ENCODE results near the gene CAB39.

The CAB39 gene

DNA sequence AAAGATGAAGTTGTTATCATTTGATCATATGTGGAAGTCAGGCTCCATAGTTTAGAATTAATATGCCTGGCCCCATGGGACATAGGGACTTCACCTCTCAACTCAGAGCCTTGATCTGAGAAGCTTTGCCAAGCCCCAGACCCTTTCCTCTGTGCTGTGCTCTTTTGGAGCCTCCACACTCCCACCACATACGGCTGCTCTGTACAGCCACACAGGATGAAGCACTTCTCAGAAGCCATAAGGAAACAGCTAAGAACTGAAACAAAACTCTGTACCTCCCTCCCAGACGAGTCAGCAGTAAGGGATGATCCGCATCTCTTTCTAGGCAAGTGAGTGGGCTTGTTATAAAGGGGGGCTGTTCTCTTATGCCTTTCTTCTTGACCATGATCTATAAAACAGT, 66.5 kb downstream of the CAB39 start:
- in situ Hi-C loops (cut with MboI; ENCODE audit: low sequenced_read_pairs), result no loop called here

DNA sequence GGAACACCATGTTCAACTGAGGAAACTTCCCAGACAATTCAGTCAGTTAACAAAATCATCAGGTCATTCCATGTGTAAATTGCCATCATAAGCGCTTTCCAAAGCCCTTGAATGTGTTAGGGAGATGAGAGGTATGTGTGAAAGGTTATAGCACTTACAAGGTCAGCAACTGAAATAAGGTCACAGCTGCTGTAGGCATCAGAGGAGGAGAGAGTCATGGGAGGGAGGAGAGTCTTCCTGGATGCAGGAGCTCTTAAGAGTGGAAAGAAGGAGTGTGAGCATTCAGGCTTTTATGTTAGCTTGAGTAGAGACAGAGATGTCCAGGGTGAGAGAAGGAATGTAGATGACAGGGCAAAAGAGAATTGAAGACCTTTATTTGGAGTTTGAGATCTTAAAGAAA, 67.0 kb downstream of the CAB39 start:
- in situ Hi-C loops (cut with MboI; ENCODE audit: low sequenced_read_pairs), result no loop called here

DNA sequence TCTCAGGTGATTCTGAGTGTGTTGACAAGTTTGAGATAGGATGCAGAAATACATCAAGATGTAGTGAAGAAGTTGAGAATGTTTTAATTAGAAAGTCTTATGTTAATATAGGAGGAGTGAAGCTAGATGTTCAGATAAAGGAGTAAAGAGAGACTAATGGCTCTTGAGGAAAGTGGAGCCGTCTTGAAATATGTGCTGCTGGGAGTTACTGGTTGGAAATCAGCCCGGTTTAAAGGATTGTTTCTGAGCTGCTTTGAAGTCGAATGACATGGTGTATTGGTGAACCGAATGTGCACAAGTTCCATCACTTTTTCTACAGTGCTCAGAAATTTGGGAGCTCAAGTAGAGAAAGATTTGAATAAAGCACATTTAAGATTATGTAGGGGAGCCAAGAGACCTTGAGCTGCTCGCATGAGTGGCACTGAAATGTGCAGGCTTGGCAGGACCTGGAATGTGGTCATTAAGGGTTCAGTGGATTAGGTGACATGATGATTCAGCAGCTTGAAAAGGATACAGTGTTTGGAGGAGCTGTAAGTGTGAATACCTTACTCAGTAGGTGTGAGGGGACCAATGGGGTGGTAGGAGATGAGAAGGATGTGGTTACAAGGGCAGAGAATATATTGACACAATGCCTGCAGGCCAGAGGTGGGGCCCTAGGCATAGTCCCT, 68.6 kb downstream of the CAB39 start:
- in situ Hi-C loops (cut with MboI; ENCODE audit: low sequenced_read_pairs), result no loop called here

DNA sequence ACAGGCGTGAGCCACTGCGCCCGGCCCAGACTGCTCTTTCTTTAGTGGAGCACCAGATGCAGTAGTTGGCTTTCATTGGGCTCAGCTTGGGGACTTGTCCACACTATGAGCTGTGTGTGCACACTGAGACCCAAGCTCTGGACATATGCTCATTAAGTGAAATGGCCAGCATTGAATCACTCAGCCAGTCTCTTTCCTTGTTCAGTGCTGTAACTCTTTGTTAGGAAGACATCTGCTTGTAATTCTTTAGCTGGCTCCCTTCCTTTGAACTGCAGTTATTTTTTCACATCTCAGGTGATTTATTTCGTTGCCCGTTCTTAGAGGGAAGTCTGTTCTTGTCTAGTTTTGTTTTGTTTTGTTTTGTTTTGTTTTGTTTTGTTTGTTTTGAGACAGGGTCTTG, 70.5 kb downstream of the CAB39 start:
- in situ Hi-C loops (cut with MboI; ENCODE audit: low sequenced_read_pairs), result no loop called here

DNA sequence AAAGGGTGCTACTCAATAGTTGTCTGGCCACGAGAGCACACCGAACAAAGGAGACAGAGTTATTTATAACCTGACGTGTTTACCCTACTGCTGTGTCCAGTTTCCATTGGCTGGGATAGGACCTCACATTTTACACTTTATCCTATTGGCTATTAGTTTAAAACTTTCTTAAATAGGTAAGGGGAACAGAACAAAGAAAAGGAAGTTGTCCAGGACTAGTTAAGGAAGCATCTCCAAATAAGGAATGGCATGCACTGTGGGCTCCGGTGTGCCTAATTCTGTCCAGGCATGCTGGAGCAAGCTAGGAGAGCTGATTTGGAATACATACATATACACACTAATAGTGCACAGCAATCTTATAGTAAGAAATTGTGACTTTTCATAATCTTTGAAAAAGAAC, 72.2 kb downstream of the CAB39 start:
- in situ Hi-C loops (cut with MboI; ENCODE audit: low sequenced_read_pairs), result no loop called here

DNA sequence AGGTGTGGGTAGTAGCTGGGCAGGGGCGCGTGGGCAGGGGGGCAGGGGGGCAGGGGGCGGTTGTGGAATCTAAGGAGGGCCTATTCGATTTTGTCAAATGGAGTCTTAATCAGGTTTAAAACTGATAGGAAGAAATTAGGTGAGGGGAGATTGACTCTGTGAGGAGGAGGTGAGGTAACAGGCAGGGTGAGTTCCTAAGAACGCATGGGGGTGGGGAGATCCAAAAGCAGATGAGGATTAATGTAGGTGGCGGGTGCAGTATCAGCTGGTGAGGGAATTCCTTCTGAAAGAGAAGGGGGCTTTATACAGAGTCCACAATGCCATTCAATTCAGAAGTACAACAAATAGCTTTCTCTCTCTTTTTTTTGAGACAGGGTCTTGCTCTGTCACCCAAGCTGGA, 72.7 kb downstream of the CAB39 start:
- in situ Hi-C loops (cut with MboI; ENCODE audit: low sequenced_read_pairs), result no loop called here

DNA sequence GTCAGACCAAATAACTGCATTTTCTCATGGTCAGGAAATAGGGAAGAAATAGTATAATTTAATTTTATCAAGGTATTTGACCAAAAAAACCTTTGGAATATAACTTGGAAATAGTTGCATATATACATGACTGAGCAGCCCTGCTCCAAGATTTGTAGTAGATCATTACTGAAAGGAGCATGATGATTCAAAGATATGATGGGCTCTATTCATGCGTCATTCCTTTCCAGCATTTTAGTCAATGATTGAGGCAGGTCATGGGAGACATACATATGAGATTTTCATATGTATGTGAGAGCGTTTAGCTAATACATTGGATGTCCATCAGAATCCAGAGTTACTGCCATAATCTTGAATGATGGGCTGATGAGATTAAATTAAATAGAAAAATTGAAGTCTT, 74.5 kb downstream of the CAB39 start:
- in situ Hi-C loops (cut with MboI; ENCODE audit: low sequenced_read_pairs), result no loop called here

DNA sequence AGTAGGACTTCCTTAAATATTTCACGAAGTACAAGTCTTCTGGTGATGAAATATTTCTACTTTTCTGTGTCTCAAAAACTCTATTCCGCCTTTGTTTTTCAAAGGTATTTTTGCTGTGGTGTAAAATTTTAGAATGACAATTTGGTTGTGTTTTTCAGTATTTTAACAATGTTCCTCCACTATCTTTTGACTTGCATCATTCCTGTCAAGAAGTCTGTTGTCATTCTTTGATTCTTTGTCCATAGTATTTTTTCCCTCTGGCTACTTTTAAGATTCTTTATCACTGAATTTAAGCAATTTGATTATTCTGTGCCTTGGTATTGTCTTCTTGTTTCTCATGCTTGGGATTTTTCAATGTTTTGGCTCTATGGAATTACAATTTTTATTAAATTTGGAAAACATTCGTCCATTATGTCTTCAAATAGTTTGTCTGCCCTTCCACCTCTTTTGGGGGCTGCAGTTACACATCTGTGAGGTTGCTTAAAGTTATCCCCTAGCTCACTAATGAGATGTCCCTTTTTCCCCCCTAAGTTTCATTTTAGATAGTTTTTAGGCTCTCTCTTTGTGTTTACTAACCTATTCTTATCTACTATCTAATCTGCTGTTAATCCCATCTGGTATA, 76.0 kb downstream of the CAB39 start:
- in situ Hi-C loops (cut with MboI; ENCODE audit: low sequenced_read_pairs), result no loop called here

DNA sequence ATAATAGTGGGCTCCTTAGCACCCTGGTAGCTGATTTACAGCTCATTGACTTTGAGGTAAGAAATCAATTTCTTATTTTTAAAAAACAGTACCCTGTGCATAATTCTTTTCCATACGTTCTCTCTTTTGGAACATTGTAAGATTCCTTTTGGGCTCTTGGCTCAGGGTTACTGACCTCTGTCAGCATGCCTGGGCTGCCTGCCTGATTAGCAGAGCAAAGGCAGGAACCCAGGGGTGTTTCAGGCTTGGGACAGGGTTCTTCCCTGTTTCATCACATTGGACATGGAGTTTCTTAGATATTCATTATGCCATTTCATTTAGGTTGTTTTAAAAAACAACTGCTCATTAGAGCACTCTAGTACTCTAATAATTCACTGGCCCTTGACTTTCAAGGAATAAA, 78.3 kb downstream of the CAB39 start:
- in situ Hi-C loops (cut with MboI; ENCODE audit: low sequenced_read_pairs), result no loop called here

DNA sequence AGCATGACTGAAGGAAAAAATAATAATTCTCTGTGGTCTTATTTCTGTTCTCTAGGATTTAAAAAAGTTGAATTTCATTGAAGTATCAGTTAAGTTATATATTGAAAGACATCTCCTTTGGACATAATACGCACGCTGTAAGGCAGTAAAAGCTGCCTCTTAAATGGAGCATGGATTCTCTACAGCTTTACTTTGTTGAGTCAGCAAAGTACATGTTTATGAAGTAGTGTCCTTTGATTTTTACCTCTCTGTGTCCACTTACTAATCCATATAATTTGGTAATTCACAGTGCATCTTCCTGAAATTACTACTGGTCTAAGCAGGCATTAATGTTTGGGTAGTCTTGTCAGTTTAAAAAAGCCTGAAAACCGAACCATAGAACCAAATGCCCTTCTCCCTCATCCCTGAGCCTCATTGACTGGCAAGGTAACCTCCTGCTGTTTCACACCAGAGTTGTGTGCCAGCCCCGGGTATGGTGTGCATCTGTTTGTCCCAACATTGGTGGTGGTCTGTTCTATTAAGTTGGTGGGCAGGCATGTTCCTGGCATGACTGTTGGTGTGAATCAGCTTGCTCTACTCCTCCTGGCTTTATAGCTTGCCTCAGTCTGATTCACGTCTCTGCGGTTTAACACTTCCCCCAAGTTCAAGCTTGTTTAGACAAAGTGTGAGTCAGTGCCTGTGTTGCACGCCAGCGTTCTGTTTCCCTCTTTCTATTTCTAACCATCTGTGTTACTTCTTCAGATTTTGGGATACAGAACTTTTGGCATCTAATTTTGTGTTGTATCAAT, 81.1 kb downstream of the CAB39 start:
- in situ Hi-C loops (cut with MboI; ENCODE audit: low sequenced_read_pairs), result no loop called here

DNA sequence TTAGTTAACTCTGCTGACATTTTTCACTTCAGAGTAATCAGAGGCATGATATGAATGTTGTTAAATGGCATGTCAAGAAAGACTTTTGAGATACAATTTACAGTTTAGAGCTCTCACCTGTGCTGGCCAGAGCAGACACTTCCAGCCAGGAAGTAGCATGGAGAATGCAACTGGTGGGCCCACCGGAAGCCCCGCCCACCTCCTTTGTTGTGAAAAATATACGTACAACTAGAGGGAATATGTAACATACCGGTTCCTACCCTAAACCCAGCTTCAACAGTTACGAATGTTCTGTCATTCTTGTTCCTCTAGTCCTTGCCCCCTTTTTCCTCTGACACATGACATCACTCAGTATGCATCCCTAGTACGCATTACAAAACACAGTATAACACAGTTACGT, 81.9 kb downstream of the CAB39 start:
- in situ Hi-C loops (cut with MboI; ENCODE audit: low sequenced_read_pairs), result no loop called here

DNA sequence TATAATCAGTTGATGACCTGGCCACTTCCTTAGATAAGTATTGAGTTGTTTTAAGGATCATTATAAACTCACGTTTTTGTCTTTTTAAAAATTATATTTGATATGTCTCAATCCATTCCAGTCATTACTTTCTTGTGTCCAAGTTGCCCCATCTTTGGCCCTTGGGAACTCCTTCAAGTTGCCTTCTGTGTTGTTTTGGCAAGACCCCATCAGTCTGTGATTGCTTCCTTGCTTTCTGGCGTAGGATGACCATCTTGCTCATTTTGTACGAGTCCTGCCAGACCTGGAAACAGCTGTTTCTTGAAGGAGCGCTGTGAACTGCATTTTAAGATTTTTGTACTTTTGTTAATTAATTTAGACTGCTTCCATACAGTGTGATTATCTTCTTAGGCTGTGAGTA, 83.2 kb downstream of the CAB39 start:
- in situ Hi-C loops (cut with MboI; ENCODE audit: low sequenced_read_pairs), result no loop called here

DNA sequence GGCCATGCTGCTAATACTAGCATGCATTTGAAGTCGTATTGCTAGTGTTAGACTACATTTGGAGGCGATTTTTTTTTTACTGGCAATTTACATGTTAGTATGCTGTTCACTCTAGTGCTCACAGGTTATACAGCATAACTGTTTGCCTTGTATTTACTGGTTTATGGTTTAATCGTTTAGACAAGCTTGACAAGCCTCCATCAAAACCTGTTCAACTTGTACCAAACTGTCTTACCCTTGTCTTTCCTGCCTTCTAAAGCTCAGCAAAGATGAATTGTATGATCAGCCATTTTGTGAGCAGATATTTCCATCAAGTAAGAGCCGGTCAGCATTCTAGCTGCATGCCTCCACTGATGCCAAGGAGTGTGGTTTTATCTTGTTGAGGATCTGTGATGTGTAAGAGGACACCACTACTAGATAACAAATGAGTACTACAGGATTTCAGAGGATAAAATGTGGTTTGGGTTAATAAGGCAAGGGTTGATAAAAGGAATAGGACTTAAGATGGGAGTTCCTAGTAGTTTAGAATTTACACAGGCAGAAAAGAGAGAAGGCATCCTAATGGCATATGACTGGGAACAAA, 83.7 kb downstream of the CAB39 start:
- in situ Hi-C loops (cut with MboI; ENCODE audit: low sequenced_read_pairs), result no loop called here

DNA sequence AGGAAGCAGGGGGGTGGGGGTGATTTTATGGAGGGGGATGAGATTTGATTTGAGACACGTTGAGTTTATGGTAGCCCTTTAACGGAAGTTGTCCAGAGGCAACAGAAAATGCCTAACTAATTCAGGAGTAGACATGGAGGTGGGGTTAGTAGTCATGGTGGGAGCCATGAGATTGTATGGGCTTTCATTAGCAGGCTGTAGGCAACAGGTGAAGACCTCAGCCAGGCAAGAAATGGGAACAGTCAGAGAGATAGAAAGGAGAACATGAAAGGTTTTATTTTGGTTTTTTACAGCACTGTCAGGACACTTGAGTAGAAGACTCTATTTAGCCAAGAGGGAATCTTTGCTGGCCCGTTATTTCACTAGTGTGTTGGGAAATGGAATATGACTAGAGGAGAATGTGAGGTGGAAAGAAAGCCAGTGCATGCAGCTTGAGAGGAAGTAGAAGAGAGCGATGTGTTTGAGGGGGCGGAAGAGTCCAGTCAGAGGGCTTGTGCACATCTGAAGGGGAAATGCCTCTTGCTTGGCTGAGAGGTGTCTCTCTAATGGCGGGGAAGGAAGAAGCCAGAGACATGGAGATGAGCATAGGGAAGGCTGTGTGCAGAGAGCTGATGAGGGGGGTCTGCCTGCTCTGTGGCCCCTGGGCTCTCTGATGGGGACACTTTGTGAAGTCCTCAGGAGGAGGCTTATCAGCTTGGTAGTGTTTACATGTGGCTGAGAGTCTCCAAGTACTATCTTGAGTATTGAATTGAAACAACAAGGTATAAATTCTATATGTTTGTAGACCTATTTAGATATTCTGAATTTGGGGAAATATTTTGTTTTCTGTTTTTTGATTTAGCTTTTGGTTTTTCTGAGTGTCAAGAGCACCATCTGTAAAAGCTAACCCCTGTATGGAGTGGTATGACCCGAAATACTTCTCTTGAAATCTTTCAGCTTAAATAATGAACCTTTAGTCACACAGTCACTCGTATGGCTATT, 85.2 kb downstream of the CAB39 start:
- in situ Hi-C loops (cut with MboI; ENCODE audit: low sequenced_read_pairs), result no loop called here

DNA sequence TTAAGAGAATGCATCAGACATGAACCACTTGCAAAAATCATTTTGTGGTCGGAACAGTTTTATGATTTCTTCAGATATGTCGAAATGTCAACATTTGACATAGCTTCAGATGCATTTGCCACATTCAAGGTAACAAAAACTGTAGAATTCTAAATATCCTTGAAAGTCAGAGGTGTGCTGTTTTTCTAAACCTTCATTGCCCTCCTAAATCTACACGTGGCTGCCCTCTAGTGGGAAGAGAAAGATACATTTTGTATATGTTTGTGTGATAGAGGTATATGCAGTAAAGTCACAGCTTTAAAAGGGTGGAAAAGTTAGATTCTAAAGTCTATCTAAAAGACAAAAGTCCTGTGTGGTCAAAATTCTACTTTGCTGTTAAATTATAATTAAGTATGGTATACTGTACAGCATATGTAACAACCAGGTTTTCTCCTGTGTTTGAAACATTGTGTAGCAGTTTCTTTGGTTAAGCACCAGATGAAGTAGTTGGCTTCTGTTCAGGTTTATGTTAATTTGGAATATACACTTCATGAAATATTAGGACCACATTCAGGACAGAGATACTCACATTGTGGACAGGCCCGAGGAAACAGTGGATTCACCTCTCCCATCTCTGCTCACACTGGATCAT, 86.2 kb downstream of the CAB39 start:
- in situ Hi-C loops (cut with MboI; ENCODE audit: low sequenced_read_pairs), result no loop called here

DNA sequence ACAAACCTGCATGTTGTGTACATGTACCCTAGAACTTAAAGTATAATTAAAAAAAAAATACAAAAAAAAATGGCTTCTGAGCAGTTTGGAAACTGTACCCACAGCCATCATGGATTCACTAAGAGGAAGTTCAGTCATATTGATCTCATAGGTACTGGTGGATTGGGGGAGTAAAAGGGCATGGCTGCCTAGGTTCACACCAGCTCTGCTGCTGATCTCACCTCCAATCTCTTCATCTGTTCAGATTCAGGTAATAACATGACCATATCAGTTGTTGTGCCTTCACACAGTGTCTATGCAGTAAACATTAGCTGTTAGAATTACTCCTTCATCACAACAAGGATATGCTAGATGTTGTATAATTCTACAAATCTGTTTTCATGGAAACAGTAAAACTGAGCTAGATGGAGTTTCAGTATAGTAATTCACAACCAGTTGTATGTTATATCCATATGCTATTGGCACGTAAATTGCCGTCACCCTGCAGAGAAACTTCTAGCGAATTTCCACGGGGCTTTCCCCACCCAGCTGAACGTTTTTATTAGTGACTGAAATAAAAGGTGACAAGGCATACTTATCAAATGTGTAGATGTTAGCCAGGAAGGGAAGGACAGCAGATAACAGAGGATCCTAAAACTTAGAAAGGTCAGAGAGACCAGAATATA, 92.8 kb downstream of the CAB39 start:
- in situ Hi-C loops (cut with MboI; ENCODE audit: low sequenced_read_pairs), result no loop called here

DNA sequence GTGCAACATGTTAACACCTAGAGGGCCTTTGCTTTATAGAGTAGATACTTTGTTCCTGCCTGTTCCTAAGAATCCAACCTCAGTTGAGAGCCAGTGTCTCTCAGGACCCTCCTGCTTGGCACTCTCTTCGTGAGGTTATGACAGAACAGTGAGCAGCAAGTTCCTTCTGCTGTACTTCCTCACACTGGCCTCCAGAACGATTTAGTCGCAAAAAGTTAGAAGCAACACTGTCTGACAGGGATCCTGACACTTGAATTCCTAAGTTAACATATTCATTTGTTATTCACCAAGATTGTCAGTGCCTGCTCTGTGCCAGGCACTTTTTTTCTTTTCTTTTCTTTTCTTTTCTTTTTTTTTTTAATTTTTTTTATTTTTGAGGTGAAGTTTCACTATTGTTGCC, 95.1 kb downstream of the CAB39 start:
- in situ Hi-C loops (cut with MboI; ENCODE audit: low sequenced_read_pairs), result no loop called here

DNA sequence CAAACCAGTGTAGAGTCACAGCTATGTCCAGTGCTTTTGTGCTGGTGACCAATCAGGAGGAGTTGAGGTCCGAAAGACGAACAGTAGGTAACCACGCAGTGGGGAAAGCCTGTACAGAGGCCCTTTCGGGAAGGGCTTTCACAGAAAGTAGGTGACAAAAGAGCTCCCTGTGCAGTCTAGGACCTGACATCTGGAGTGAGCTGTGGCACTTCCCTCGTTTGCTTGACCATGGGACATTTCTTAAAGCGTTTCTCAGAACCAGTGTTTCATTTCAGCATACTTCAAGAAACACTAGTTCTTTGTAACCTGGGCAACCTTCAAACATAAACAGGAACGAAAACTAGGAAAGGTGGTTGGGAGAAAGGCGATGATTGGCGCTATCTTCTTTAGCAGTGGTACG, 96.4 kb downstream of the CAB39 start:
- in situ Hi-C loops (cut with MboI; ENCODE audit: low sequenced_read_pairs), result no loop called here

DNA sequence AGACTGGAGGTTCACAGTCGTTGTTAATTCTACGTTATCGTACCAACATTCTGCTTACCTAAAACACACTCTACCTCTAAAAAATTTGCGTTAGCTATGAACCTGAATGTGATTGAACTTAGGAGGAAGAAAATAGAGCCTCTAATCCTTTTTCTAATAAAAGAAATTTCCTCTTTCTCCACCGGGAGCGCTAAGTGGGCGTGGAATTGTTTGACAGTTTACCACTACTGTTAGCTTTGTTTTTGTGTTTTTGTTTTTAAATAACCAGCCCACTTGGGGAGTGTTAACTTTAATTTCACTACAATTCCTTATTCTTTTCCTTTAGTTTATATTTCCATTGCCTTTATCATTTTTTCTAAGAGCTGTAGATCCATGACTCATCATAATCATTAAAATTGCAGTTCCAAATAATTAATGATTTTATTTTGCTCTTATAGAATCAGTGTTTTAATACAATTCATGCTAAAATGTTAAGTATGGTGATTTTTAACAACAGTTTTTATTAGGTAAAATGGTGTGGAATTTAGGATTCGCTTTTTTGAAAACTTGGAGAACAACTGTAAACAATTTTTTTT, 97.1 kb downstream of the CAB39 start:
- in situ Hi-C loops (cut with MboI; ENCODE audit: low sequenced_read_pairs), result no loop called here
